HepG2 (cell line): ENCODE data around the gene CKAP2. TPM values are rescaled to one million over a fixed set of nuclear protein-coding genes. Genes with fewer than 3 reads are reported as not detected.

ENCODE experiments used
- AHDC1 ChIP-seq: sonication (generic); formaldehyde crosslinking; IDR thresholded peaks from 2 replicates; pipeline ENCODE4 v1.5.1; 2020; ENCODE audit warnings: mild to moderate bottlenecking, missing genetic modification reagents, borderline replicate concordance
- E2F2 ChIP-seq: sonication (generic); formaldehyde crosslinking; IDR thresholded peaks from 2 replicates; pipeline ENCODE4 v1.4.0; 2020; ENCODE audit warnings: missing genetic modification reagents, borderline replicate concordance
- HBP1 ChIP-seq: IDR thresholded peaks from 2 replicates; pipeline ENCODE4 v1.6.1; 2016; ENCODE audit warnings: low read depth, control low read depth
- HNRNPH1 ChIP-seq: fragments of 200-400 bp; formaldehyde crosslinking; optimal IDR thresholded peaks from 2 replicates; pipeline ENCODE3; 2017; ENCODE audit warnings: mild to moderate bottlenecking, low read depth, low read length
- KDM5B ChIP-seq: sonication (generic); formaldehyde crosslinking; IDR thresholded peaks from 2 replicates; pipeline ENCODE4 v1.4.0; 2020; ENCODE audit warnings: missing genetic modification reagents, mild to moderate bottlenecking, borderline replicate concordance
- KMT2B ChIP-seq: IDR thresholded peaks from 2 replicates; pipeline ENCODE4 v1.6.1; 2016; ENCODE audit warnings: missing genetic modification reagents, missing compliant biosample characterization
- MEIS2 ChIP-seq: sonication (generic); formaldehyde crosslinking; IDR thresholded peaks from 2 replicates; pipeline ENCODE4 v1.9.0; 2021; ENCODE audit warnings: mild to moderate bottlenecking, missing genetic modification reagents
- NCOR1 ChIP-seq: fragments of 200-600 bp; sonication (generic); IDR thresholded peaks from 2 replicates; pipeline ENCODE4 v1.7.0; 2017; ENCODE audit warnings: antibody characterized with exemption, low read length, borderline replicate concordance
- PHF20 ChIP-seq: sonication (generic); formaldehyde crosslinking; IDR thresholded peaks from 2 replicates; pipeline ENCODE4 v1.5.0; 2020; ENCODE audit warnings: mild to moderate bottlenecking, missing genetic modification reagents
- POLR2AphosphoS5 ChIP-seq: IDR thresholded peaks from 2 replicates; pipeline ENCODE4 v1.6.1; 2012; ENCODE audit warnings: low read depth, low read length
- SMAD3 ChIP-seq: sonication (generic); formaldehyde crosslinking; IDR thresholded peaks from 2 replicates; pipeline ENCODE4 v1.4.0; 2020; ENCODE audit warnings: missing genetic modification reagents
- ZNF12 ChIP-seq: sonication (generic); formaldehyde crosslinking; IDR thresholded peaks from 2 replicates; pipeline ENCODE4 v1.5.0; 2020; ENCODE audit warnings: missing genetic modification reagents
- ZNF3 ChIP-seq: IDR thresholded peaks from 2 replicates; pipeline ENCODE4 v1.7.0; 2017; ENCODE audit warnings: inconsistent platforms
- ZNF574 ChIP-seq: sonication (generic); formaldehyde crosslinking; IDR thresholded peaks from 2 replicates; pipeline ENCODE4 v1.4.0; 2020; ENCODE audit warnings: missing genetic modification reagents
- ZNF749 ChIP-seq: sonication (generic); formaldehyde crosslinking; IDR thresholded peaks from 2 replicates; pipeline ENCODE4 v1.8.0; 2022; ENCODE audit warnings: mild to moderate bottlenecking, missing genetic modification reagents, moderate library complexity, borderline replicate concordance
- ZNF777 ChIP-seq: sonication (generic); formaldehyde crosslinking; IDR thresholded peaks from 2 replicates; pipeline ENCODE4 v1.4.0; 2020; ENCODE audit warnings: missing genetic modification reagents
- ZNF788 ChIP-seq: sonication (generic); formaldehyde crosslinking; IDR thresholded peaks from 2 replicates; pipeline ENCODE4 v1.5.0; 2020; ENCODE audit warnings: mild to moderate bottlenecking, missing genetic modification reagents, borderline replicate concordance
- polyA plus RNA-seq, 8 experiments: library from polyadenylated mRNA; depleted of rRNA in 3 of 8; stranded (reverse) in 7 of 8; unstranded in 1 of 8; fragments of >200 nt; fragmentation: Illumina TruSeq in 4 of 8; extraction: Trizol in 4 of 8; gene quantifications; 2 replicates each; pipeline versions ENCODE4 v1.2.1 to v1.2.3, GENCODE V29; 2011 to 2016; ENCODE audit warnings: low read depth in 4 of 8, missing spikeins in 1 of 8, mixed read lengths in 1 of 8; ENCODE audit not compliant: insufficient read depth in 1 of 8
- total RNA-seq, 5 experiments: library from RNA; depleted of rRNA; stranded (reverse); fragments of >200 nt; fragmentation: Illumina TruSeq; extraction: Trizol; gene quantifications; 2 replicates each; pipeline ENCODE4 v1.2.3, GENCODE V29; 2016; ENCODE audit warnings: low read depth in 1 of 5

Gene CKAP2
- total and polyA plus RNA-seq, 2 of the 13 experiments (the other 11 are each of a cell fraction or from before 2014, with no cell fraction given): 6.7 to 40.3 TPM

- TF ChIP-seq POLR2AphosphoS5 (peak; percentile 69; the same call in 1 of the 2 replicates), KMT2B (peak; percentile 78; the same call in 1 of the 2 replicates), E2F2 (CRISPR knock-in tag) (peak; percentile 40; the same call in 1 of the 2 replicates), ZNF12 (peak; percentile 53; the same call in 1 of the 2 replicates), AHDC1 (no peak; the same call in 1 of the 2 replicates), HBP1 (CRISPR knock-in tag) (peak; percentile 73; the same call in 1 of the 2 replicates), ZNF3 (no peak), KDM5B (CRISPR knock-in tag) (peak; percentile 87; the same call in 1 of the 2 replicates), HNRNPH1 (no peak), ZNF777 (CRISPR knock-in tag) (peak; percentile 81), ZNF574 (CRISPR knock-in tag) (peak; percentile 92), MEIS2 (CRISPR knock-in tag) (peak; percentile 54; the same call in 1 of the 2 replicates), ZNF788 (CRISPR knock-in tag) (peak; percentile 75), ZNF749 (CRISPR knock-in tag) (peak; percentile 91; the same call in 1 of the 2 replicates), NCOR1 (no peak), SMAD3 (CRISPR knock-in tag) (peak; percentile 46; the same call in 1 of the 2 replicates), PHF20 (CRISPR knock-in tag) (peak; percentile 54)
Measured at GRCh38 chr13:52450012-52450792, 5.1 kb upstream of the CKAP2 start, which contains the start of gene VPS36 (continued).
